ENCODE measurements around the gene FOLR3. TPM values are rescaled to one million over a fixed set of nuclear protein-coding genes. Genes with fewer than 3 reads are reported as not detected.
A peak's percentile ranks its signal among the peaks of the same experiment; 100 is the strongest.

FOLR3 gene
- total and polyA plus RNA-seq, 2 of the 4 experiments (the other 2 are of a cell fraction) = 0.29 to 0.36 TPM

DNA sequence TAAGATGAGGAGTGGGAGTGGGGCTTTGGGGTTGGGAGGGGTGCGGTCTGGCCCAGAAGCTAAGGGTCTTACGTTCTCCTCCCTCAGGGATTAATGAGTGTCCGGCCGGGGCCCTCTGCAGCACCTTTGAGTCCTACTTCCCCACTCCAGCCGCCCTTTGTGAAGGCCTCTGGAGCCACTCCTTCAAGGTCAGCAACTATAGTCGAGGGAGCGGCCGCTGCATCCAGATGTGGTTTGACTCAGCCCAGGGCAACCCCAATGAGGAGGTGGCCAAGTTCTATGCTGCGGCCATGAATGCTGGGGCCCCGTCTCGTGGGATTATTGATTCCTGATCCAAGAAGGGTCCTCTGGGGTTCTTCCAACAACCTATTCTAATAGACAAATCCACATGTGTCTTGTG, 4.0 kb downstream of the FOLR3 start:
- Histone ChIP-seq H4K8ac (ENCODE audit: low read depth in 2 of 2, low read length in 2 of 2) (peak overlapping the region; percentile 80 to 88; a peak in 2 of 4 replicates), H3K23ac (ENCODE audit: low read depth, low read length) (no peak overlapping the region; the same call in 1 of the 2 replicates), H2BK15ac (ENCODE audit: low read depth, low read length) (peak overlapping the region; percentile 93; the same call in 2 of the 3 replicates), H3K27me3 (ENCODE audit: control insufficient read depth, insufficient read depth, low read length) (no peaks in the 10 kb centered on the region), H3K4me1 (ENCODE audit: control insufficient read depth, insufficient read depth, low read length) (peaks cover 17% of the 10 kb centered on the region), H3K9me1 (ENCODE audit: insufficient read depth, low read length) (peaks cover 10% of the 10 kb centered on the region), H3K36me3 (ENCODE audit: control insufficient read depth, insufficient read depth, low read length) (no peaks in the 10 kb centered on the region), H2AK5ac (ENCODE audit: low read depth, low read length) (peak overlapping the region; percentile 97; the same call in 1 of the 2 replicates), H4K91ac (ENCODE audit: insufficient read depth, low read depth, low read length) (peak overlapping the region; percentile 90), H3K9me3 (ENCODE audit: control insufficient read depth, insufficient read depth, low read length) (no peaks in the 10 kb centered on the region), H3K9ac (ENCODE audit: low read depth, low read length) (no peak overlapping the region), H4K20me1 (ENCODE audit: insufficient read depth, low read length) (no peaks in the 10 kb centered on the region), H2AK9ac (replicated peaks; ENCODE audit: low read depth, low read length, poor library complexity) (peak overlapping the region; percentile 23), H3K4me2 (ENCODE audit: low read depth, low read length) (no peak overlapping the region), H2BK120ac (ENCODE audit: low read depth, low read length) (peak overlapping the region; percentile 97), H3K18ac (ENCODE audit: low read depth, low read length) (no peak overlapping the region; the same call in 1 of the 2 replicates), H3K79me1 (ENCODE audit: low read depth in 1 of 2, low read length in 2 of 2) (no peaks in the 10 kb centered on the region), H3K56ac (ENCODE audit: extremely low read depth, insufficient read depth, low read length) (no peak overlapping the region), H3K4ac (ENCODE audit: low read depth, low read length) (peak overlapping the region; percentile 98), H3K4me3 (ENCODE audit: insufficient read depth, low read depth, low read length) (no peak overlapping the region), H4K5ac (ENCODE audit: low read depth, low read length) (no peak overlapping the region), H2BK5ac (ENCODE audit: low read depth, low read length, poor library complexity, severe bottlenecking) (peak overlapping the region; percentile 97), H3K14ac (replicated peaks; ENCODE audit: low read depth, low read length) (peak overlapping the region; percentile 94), H2BK20ac (ENCODE audit: low read depth, low read length) (peak overlapping the region; percentile 97), H3K27ac (ENCODE audit: insufficient read depth, low read length) (no peak overlapping the region), H2AFZ (replicated peaks; ENCODE audit: low read length, poor library complexity) (no peak overlapping the region)
- dilution Hi-C loops (cut with HindIII; ENCODE audit: low sequenced_read_pairs, unreplicated experiment) (no loop called here), in situ Hi-C loops (cut with MboI; ENCODE audit: low sequenced_read_pairs) (no loop called here), intact Hi-C loops (cut with micrococcal nuclease) (no loop called here)
- WGBS, 2 experiments (ENCODE audit: extremely low coverage in 2 of 2, insufficient read length in 1 of 2) = no CpG with 5 or more reads among the region's 11 CpGs
- BruUV-seq (replicated peaks) = no TSS peak
- TF ChIP-seq BHLHE40 (IDR thresholded peaks at IDR 0.05; ENCODE audit: low read depth, low read length) (no peak), NFE2L2 (IDR thresholded peaks at IDR 0.05; ENCODE audit: low read depth, low read length) (no peak), FOS (IDR thresholded peaks at IDR 0.05; ENCODE audit: low read depth, low read length) (no peak), CHD1 (IDR thresholded peaks at IDR 0.05; ENCODE audit: low read depth, low read length) (no peak), MXI1 (IDR thresholded peaks at IDR 0.05; ENCODE audit: borderline replicate concordance, low read depth, low read length) (no peak), RCOR1 (IDR thresholded peaks at IDR 0.05; ENCODE audit: insufficient replicate concordance, low read length) (no peak), MAFK (IDR thresholded peaks at IDR 0.05; ENCODE audit: low read depth, low read length) (no peak), RAD21 (IDR thresholded peaks at IDR 0.05; ENCODE audit: low read length) (no peak), CEBPB (IDR thresholded peaks at IDR 0.05; ENCODE audit: low read depth, low read length) (no peak), SMC3 (IDR thresholded peaks at IDR 0.05; ENCODE audit: low read depth, low read length) (no peak), POLR2A (IDR thresholded peaks at IDR 0.05; ENCODE audit: low read depth, low read length) (no peak), RFX5 (IDR thresholded peaks at IDR 0.05; ENCODE audit: low read depth, low read length) (no peak), MAZ (IDR thresholded peaks at IDR 0.05; ENCODE audit: borderline replicate concordance, low read depth, low read length) (no peak), ELK1 (IDR thresholded peaks at IDR 0.05; ENCODE audit: borderline replicate concordance, low read depth, low read length) (no peak)
- TF ChIP-seq, protein P1, sequence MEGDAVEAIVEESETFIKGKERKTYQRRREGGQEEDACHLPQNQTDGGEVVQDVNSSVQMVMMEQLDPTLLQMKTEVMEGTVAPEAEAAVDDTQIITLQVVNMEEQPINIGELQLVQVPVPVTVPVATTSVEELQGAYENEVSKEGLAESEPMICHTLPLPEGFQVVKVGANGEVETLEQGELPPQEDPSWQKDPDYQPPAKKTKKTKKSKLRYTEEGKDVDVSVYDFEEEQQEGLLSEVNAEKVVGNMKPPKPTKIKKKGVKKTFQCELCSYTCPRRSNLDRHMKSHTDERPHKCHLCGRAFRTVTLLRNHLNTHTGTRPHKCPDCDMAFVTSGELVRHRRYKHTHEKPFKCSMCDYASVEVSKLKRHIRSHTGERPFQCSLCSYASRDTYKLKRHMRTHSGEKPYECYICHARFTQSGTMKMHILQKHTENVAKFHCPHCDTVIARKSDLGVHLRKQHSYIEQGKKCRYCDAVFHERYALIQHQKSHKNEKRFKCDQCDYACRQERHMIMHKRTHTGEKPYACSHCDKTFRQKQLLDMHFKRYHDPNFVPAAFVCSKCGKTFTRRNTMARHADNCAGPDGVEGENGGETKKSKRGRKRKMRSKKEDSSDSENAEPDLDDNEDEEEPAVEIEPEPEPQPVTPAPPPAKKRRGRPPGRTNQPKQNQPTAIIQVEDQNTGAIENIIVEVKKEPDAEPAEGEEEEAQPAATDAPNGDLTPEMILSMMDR (conservative IDR thresholded peaks at IDR 0.05; ENCODE audit: low read depth, low read length) = no peak
- TF ChIP-seq, protein P2, sequence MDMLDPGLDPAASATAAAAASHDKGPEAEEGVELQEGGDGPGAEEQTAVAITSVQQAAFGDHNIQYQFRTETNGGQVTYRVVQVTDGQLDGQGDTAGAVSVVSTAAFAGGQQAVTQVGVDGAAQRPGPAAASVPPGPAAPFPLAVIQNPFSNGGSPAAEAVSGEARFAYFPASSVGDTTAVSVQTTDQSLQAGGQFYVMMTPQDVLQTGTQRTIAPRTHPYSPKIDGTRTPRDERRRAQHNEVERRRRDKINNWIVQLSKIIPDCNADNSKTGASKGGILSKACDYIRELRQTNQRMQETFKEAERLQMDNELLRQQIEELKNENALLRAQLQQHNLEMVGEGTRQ (IDR thresholded peaks at IDR 0.05; ENCODE audit: low read depth, low read length) = no peak
- CTCF ChIA-PET = no interaction called here
- DNase-seq = no peak
- ATAC-seq (ENCODE audit: low read depth) = no peak
- POLR2A ChIA-PET (ENCODE audit: unreplicated experiment) = no interaction called here

Measured in IMR-90 (cell line).